LNCAP (cell line): Measurements from ENCODE around the gene TMEM231.

ENCODE experiments used
- TF ChIP-seq, protein P1 (sequence below): fragments of 450-650 bp; IDR thresholded peaks from 2 replicates; pipeline ENCODE4 v1.5.1; 2017; ENCODE audit warnings: mild to moderate bottlenecking

The TMEM231 gene, protein sequence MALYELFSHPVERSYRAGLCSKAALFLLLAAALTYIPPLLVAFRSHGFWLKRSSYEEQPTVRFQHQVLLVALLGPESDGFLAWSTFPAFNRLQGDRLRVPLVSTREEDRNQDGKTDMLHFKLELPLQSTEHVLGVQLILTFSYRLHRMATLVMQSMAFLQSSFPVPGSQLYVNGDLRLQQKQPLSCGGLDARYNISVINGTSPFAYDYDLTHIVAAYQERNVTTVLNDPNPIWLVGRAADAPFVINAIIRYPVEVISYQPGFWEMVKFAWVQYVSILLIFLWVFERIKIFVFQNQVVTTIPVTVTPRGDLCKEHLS

DNA sequence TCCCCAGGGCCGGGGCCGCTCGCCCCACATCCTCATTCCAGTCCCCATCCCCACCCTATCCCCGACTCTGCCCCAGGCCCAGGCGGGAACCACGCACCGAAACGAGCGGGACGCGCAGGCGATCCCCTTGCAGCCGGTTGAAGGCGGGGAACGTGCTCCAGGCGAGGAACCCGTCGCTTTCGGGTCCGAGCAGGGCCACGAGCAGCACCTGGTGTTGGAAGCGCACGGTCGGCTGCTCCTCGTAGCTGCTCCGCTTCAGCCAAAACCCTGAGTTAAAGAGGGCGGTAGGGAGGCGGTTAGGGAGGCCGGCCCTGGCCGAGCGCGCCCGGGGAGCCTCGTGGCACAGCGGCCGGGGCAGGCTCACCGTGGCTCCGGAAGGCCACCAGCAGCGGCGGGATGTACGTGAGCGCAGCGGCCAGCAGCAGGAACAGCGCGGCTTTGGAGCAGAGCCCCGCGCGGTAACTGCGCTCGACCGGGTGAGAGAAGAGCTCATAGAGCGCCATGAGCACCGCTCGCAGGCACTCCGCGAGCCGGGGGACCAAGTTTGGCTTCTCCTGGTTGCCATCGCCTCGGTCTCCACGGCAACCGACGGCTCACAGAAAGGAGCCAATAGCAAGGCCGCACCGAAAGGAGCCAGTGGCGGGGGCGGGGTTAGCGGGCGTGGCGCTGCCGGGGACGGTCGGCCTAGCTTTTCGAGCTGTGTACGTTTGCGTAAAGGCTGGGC is at the start of gene TMEM231:
TMEM231 (minus strand) TSS at position 546 of the 724 bp plus-strand sequence; CDS start at position 503, 43 bp downstream.
- TF ChIP-seq, protein P1, sequence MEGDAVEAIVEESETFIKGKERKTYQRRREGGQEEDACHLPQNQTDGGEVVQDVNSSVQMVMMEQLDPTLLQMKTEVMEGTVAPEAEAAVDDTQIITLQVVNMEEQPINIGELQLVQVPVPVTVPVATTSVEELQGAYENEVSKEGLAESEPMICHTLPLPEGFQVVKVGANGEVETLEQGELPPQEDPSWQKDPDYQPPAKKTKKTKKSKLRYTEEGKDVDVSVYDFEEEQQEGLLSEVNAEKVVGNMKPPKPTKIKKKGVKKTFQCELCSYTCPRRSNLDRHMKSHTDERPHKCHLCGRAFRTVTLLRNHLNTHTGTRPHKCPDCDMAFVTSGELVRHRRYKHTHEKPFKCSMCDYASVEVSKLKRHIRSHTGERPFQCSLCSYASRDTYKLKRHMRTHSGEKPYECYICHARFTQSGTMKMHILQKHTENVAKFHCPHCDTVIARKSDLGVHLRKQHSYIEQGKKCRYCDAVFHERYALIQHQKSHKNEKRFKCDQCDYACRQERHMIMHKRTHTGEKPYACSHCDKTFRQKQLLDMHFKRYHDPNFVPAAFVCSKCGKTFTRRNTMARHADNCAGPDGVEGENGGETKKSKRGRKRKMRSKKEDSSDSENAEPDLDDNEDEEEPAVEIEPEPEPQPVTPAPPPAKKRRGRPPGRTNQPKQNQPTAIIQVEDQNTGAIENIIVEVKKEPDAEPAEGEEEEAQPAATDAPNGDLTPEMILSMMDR = no peak

DNA sequence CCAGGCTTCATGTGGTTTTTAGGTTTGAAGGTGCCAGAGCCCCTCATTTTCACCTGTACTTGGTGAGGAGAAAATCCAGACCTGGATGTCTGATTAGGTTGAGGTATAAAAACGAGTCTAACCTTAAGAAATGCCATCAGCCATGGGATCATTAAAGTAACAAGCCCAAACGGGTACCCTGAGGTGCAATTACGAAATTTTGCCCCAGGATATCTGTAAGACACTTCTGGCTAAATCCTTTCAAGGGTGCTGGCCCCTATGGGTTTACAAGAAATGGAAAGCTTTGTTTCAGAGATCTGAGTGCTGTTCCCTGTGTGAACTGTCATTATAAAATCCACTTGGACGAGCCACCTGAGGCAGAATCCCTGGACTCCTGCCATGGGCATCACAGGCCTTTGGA is 47.2 kb upstream of the TMEM231 start:
- TF ChIP-seq, protein P1 = no peak

DNA sequence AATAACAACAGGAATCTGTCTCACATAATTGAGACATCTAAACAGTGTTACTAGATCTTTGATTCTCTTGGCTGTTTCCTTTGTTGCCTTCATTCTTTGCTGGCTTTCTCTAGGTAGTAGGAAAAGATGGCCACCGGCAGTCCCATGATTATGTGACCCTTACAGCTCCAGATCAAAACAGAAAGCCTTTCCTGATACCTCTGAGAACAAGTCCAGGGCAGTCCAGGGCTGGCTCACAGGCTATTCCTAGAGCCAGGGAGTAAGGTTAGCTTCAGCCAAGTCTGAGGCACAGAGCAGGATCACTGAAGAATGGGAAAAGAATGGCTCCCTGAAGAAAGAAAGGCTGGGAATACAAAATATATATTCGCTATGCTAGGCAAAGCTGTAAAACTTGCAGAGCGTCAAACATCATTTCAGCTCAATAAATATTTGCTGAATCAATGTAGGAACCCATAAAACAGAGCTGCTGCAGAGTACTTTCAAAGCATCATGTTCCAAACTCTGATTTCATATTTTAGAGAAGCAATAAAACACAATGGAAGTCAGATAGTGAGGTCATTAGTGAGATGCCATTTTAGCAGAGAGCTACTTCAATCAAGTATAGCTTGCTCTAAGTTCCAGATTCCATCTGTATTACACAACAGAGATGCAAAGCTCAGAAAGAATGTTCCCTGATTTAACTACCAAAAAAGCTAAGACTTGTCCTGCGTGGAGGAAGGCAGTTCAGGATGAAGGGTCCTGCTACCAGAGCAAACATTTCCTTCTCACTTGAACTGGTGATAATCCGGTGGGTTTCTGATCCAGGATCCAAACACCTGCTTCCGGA is 43.6 kb upstream of the TMEM231 start:
- TF ChIP-seq, protein P1 = no peak

DNA sequence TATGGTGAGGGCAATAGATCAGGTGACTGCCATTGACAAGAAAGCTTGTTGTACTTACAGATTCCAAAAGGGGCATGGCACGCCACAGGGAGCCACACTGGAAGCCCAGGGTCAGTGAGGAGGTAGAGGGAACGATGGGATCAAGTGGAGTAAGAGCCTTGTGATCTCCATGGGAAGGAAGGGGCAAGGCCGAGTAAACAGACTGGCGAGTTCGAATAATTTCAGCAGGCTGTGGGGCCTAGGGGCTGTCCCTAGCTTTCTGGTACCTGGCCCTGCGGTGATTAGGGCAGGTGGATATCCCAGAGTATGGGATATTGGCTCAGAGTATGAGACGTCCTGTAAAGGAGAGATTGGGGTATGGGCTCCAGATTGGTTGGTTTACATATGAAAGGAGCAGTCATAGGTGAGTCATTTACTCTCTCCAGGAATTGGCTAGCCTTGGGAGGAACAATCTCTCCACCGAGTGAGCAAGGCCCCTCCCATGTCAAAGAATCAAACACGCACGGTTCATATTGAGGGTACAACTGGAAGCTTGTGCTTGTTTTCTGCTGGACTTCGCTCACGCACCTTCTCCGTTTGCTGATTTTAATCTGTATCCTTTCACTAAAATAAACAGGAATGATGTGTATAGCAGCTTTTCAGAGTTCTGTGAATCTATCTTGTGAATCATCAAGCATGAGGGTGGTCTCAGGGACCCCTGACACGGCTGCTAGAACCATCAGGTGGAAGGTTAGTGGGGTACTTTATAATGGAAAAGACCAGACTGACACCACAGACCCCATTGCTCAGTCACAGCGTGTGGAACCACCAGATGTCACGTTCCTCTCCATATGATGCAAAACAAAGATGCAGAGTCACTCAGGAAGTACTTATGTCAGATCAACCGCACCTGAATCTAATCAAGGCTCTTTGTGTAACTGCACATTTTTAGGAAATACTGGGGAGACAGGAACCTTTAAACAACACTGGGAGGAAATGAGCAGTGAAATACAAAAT is 38.1 kb upstream of the TMEM231 start:
- TF ChIP-seq, protein P1 = no peak

DNA sequence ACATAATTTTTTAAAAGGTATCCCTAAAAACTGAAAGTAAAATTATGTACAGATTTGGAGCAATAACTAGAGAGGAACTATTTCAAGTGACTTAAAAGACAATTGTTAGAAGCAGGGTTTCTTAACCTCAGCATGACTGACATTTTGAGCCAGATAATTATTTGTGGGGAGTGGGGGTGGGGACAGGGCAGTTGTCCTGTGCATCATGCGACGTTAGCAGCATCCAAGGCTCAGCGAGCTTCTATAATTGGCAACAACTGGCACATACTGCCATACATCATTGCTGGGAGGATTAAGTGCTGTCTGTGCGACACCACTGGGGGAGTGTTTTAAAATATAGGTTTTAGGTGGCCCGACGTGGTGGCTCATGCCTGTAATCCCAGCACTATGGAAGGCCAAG is 37.3 kb upstream of the TMEM231 start:
- TF ChIP-seq, protein P1 = no peak

DNA sequence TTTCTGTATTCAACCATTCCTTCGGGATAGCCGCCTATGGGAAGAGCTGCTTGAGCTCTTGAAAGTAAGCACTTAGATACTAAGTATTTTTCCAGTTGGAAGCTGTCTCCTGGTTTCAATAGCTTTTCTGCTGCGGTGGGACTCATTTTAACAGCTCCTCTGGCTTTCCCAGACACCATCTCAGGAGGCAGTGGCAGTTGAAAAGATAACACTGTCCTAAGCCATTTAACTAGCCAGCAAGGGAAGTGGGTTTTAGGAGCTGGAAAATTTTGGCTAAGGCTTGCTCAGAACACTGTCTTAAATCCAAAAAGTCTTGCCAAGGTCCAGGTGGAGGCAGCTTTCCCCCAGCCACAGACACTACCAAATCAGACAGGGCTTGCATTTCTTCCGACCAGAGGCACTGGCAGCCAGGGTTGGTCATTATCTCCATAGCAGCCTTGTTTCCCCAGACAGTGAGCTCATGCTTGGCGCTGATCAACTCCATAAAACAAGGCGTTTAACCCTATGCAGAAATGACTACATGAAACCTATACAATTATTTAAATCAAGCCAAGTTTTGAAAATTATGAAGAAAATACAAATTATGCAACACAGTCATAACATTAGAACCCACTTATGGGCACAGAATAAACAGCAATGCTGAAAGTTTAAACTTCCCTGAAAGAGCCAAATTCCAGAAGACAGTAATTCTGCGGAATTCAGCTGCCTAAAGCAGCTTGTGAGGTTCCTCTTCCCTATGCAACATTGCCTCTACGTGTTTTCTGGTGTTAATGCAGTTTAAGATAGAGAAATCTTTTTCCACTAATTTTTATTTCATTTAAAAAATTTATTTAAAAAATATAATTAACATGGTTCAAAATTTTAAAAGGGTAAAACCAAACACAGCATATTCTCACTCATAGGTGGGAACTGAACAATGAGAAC is 35.1 kb upstream of the TMEM231 start:
- TF ChIP-seq, protein P1 = no peak
